Esophagus squamous epithelium (tissue), 5 donors: ENCODE data around the gene PRR15L. TPM values are rescaled to one million over a fixed set of nuclear protein-coding genes. Genes with fewer than 3 reads are reported as not detected.
"Not testable (repeated sequence)": the region's sequence is repeated elsewhere in the genome, so short reads cannot be mapped to it uniquely, and the experiment has no call there.

ENCODE experiments used
- DNase-seq: peaks from one replicate; lab custom pipeline; 2025; lab: John Stamatoyannopoulos, UW
- H3K27ac ChIP-seq, 4 donors: fragments of 200-600 bp; sonication (generic); one replicate each; pipeline ENCODE4 v1.5.1; 2016 to 2019; ENCODE audit warnings: mild to moderate bottlenecking in 1 of 4
- H3K27me3 ChIP-seq, 4 donors: fragments of 200-600 bp; sonication (generic); 1 replicate in 3 of 4; 2 replicates in 1 of 4; pipeline versions ENCODE4 v1.5.1 to v1.6.0; 2017 to 2021; ENCODE audit warnings: antibody characterized with exemption in 1 of 4
- H3K36me3 ChIP-seq, 3 donors: fragments of 200-600 bp; sonication (generic); one replicate each; pipeline ENCODE4 v1.5.1; 2016 to 2019
- H3K4me1 ChIP-seq, 3 donors: fragments of 200-600 bp; sonication (generic); one replicate each; pipeline ENCODE4 v1.5.1; 2017 to 2019
- H3K4me3 ChIP-seq, 4 donors: fragments of 200-600 bp; sonication (generic); 1 replicate in 3 of 4; 2 replicates in 1 of 4; pipeline ENCODE4 v1.5.1; 2016 to 2019; ENCODE audit warnings: mild to moderate bottlenecking in 2 of 4, moderate library complexity in 1 of 4
- H3K9me3 ChIP-seq, 3 donors: fragments of 200-600 bp; sonication (generic); one replicate each; pipeline ENCODE4 v1.5.1; 2016 to 2019
- POLR2A ChIP-seq, 4 donors: fragments of 450-650 bp; IDR thresholded peaks; one replicate each; pipeline ENCODE4 v1.6.1; 2017; ENCODE audit warnings: antibody characterized with exemption in 4 of 4, mild to moderate bottlenecking in 4 of 4, moderate library complexity in 3 of 4
- WGBS, 2 donors: methylation state at CpG; one replicate each; pipeline ENCODE4 v1.1.5; 2018; 5-methylcytosine and 5-hydroxymethylcytosine counted together
- intact Hi-C: fragments of 100-400 bp; cut with DNase I; formaldehyde crosslinking; loops from one replicate; pipeline ENCODE4 v1.15.0; 2022
- total RNA-seq, 4 donors: library from RNA; depleted of rRNA; stranded (reverse); fragments of >200 nt; gene quantifications; one replicate each; pipeline ENCODE4 v1.1.0, GENCODE V29; 2016
- TF ChIP-seq, protein P1 (sequence below), 6 experiments: fragments of 450-650 bp in 4 of 6; fragments of 200-600 bp in 2 of 6; sonication (generic) in 2 of 6; IDR thresholded peaks; one replicate each; pipeline ENCODE4 v1.5.1; 2016 to 2019; ENCODE audit warnings: antibody characterized with exemption in 6 of 6, mild to moderate bottlenecking in 4 of 6, moderate library complexity in 4 of 6
- donor health status: DM: yes; HTN: yes; CAD: no.

The PRR15L gene
- total RNA-seq, 4 donors from 2014 or later: 3.3 to 12.5 (median 7.1) TPM

DNA sequence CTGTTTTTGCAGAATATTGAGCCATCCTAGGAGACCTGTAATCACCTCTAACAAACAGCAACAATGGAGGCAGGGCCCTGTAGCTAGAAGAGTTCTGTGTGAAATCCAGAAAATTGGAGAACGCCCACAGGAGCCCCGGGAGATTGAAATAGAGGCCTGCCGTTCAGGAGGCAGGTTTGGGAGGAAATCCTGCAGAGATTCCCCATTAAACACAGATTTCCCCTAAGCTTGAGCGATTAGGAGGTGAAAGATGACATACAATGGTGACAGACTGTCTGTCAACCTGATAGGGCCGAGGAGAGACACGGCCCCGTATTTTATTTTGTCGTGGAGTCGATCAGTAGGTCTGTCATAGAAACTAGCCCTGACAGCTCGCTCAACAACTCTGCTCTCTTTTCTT, 31.5 kb upstream of the PRR15L start:
- intact Hi-C loops: no loop called here
- 81 to 85% methylated on average over 10 of the region's 10 CpGs for WGBS, 2 donors

DNA sequence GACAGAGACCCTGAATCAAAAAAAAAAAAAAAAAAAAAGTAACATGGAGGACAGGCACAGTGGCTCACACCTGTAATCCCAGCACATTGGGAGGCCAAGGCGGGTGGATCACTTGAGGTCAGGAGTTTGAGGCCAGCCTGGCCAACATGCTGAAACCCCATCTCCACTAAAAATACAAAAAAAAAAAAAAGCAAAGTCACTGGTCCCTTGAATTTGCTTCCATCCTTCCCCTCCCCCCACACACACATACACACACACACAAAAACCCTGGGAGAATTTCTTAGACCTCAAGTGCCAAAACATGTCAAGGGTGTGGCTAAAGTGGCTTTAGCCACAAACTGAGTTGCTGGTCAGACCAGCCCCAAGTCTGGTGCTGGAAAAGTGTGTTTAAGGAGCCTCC, 30.8 kb upstream of the PRR15L start:
- H3K27me3 ChIP-seq, H3K4me3 ChIP-seq, DNase-seq, H3K27ac ChIP-seq, H3K9me3 ChIP-seq, intact Hi-C loops: not testable (repeated sequence)
- WGBS, 2 donors: 85 to 93% methylated on average over 1 of the region's 1 CpG
- H3K4me1 ChIP-seq: peaks cover 0 to 22% (median 6%) of the 10 kb centered on the region in 3 donors
- H3K36me3 ChIP-seq: peaks cover 0 to 16% (median 0%) of the 10 kb centered on the region in 3 donors

More for the DNA sequence above, 31.5 kb upstream of the PRR15L start:
- no peaks in the 10 kb centered on the region for H3K9me3 ChIP-seq
- peaks cover 0 to 22% (median 6%) of the 10 kb centered on the region in 3 donors for H3K4me1 ChIP-seq
- no peak for DNase-seq
- no peak overlapping the region for H3K27ac ChIP-seq
- H3K27me3 ChIP-seq: peaks cover 0 to 10% (median 0%) of the 10 kb centered on the region in 4 donors
- H3K36me3 ChIP-seq: peaks cover 0 to 12% (median 0%) of the 10 kb centered on the region in 3 donors
- no peak overlapping the region for H3K4me3 ChIP-seq
- TF ChIP-seq POLR2A (IDR thresholded peaks at IDR 0.05): no peak
- TF ChIP-seq, protein P1, sequence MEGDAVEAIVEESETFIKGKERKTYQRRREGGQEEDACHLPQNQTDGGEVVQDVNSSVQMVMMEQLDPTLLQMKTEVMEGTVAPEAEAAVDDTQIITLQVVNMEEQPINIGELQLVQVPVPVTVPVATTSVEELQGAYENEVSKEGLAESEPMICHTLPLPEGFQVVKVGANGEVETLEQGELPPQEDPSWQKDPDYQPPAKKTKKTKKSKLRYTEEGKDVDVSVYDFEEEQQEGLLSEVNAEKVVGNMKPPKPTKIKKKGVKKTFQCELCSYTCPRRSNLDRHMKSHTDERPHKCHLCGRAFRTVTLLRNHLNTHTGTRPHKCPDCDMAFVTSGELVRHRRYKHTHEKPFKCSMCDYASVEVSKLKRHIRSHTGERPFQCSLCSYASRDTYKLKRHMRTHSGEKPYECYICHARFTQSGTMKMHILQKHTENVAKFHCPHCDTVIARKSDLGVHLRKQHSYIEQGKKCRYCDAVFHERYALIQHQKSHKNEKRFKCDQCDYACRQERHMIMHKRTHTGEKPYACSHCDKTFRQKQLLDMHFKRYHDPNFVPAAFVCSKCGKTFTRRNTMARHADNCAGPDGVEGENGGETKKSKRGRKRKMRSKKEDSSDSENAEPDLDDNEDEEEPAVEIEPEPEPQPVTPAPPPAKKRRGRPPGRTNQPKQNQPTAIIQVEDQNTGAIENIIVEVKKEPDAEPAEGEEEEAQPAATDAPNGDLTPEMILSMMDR (IDR thresholded peaks at IDR 0.05): no peak

DNA sequence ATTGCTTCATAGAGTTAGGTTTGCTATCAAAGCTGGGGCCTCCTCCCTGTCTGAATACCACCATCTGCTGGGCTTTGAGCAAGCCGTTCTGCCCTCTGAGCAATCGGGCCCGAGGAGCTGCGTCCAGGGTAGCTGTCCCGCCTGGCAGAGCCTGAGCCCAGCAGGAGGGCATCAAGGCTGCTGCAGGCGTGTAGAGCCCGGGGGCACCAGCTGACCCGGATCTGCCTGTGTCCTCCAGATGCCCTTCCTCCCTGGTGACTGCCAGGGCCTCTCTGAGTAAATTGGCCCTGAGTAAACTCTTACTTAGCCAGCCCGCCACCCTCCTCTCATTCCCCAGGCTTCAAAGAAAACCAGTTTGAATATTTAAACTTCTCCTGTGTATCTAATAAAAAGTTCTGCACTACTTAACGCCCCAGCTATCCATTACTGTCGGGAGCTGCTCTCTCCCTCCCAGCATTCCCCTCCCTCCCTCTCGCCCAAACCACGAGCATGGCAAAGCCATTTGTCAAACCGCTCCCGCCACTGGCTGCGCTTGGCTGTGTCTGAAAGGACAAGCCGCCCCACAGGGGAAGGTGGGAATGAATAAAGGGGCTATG, 29.7 kb upstream of the PRR15L start:
- Histone ChIP-seq H3K4me3 (no peak overlapping the region), H3K4me1 (peaks cover 0 to 29% (median 6%) of the 10 kb centered on the region in 3 donors), H3K27me3 (no peaks in the 10 kb centered on the region), H3K36me3 (peaks cover 0 to 26% (median 6%) of the 10 kb centered on the region in 3 donors), H3K9me3 (no peaks in the 10 kb centered on the region), H3K27ac (peak overlapping the region in 2 of 4 donors; percentile 13 to 29)
- DNase-seq: no peak
- intact Hi-C loops: no loop called here
- TF ChIP-seq, protein P1 (IDR thresholded peaks at IDR 0.05): no peak
- TF ChIP-seq POLR2A (IDR thresholded peaks at IDR 0.05): no peak
- 10 to 23% methylated on average over 4 to 7 of the region's 17 CpGs for WGBS, 2 donors

DNA sequence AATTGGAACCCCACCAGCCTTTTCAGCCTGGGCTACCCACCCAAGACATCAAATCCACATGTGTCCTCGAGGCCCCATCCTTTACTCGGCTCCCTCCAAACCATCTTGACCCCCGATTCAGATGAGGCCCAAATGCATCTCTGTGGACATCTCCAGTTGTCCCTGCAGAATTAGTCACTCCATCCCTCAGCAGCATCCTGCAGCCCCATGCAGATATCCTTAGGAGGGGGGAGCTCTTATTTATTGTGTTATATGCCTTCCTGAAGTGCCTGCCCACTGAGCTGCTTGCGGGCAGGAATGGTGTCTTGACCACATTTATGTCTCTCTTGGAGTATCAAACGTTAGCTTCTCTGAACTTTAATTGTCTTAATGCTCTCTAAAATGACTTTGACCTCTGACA, 28.8 kb upstream of the PRR15L start:
- no peak for DNase-seq
- Histone ChIP-seq H3K9me3 (no peaks in the 10 kb centered on the region), H3K36me3 (peaks cover 3 to 34% (median 14%) of the 10 kb centered on the region in 3 donors), H3K27ac (no peak overlapping the region), H3K27me3 (no peaks in the 10 kb centered on the region), H3K4me1 (peaks cover 0 to 24% (median 6%) of the 10 kb centered on the region in 3 donors), H3K4me3 (no peak overlapping the region)
- intact Hi-C loops: no loop called here
- TF ChIP-seq, protein P1 (IDR thresholded peaks at IDR 0.05): no peak
- TF ChIP-seq POLR2A (IDR thresholded peaks at IDR 0.05): no peak
- WGBS, 2 donors: 80 to 82% methylated on average over 5 of the region's 5 CpGs

DNA sequence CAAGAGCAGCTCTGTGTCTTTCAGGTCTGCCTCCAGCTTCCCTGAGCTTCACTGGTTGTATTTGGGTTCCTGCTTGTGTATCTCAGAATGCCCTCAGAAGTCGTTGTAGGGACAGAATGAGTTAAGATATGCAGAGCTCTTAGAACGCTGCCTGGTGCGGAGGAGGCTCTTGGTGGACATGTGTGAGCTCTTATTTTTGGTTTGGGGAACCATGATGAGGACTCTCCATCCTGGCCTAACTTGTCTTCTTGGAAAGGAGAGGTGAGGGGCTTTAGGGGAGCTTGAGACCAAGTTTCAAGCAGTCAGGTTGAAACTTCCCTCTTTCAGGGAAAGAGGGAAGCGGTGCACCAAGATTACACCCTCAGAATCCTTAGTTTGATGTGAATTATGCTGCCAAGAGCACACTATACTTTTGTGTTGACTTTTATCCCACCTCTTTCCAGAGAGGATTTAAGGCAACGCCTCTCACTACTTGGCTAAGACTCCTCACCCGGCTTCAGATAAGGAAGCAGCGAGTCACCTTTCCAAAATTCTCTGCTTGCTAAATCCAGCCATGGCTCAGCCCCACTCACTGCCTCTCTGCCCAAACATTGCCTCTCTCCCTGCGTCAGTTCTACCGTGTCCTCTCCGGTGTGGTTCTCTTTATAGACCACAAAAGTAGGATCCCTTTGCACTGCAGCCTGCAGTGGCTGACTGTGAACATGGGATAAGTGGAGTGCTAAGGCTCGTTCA, 26.0 kb upstream of the PRR15L start:
- TF ChIP-seq POLR2A (IDR thresholded peaks at IDR 0.05): no peak
- TF ChIP-seq, protein P1 (IDR thresholded peaks at IDR 0.05): no peak
- Histone ChIP-seq H3K36me3 (peaks cover 11 to 63% (median 29%) of the 10 kb centered on the region in 3 donors), H3K9me3 (no peaks in the 10 kb centered on the region), H3K4me3 (no peak overlapping the region), H3K27ac (no peak overlapping the region), H3K4me1 (peaks cover 0 to 21% (median 6%) of the 10 kb centered on the region in 3 donors), H3K27me3 (no peaks in the 10 kb centered on the region)
- intact Hi-C loops: no loop called here
- 63 to 73% methylated on average over 7 to 11 of the region's 11 CpGs for WGBS, 2 donors
- no peak for DNase-seq
